ENCODE results near the gene BMAL1.
"Not testable (repeated sequence)": the region's sequence is repeated elsewhere in the genome, so short reads cannot be mapped to it uniquely, and the experiment has no call there.

The BMAL1 gene

DNA sequence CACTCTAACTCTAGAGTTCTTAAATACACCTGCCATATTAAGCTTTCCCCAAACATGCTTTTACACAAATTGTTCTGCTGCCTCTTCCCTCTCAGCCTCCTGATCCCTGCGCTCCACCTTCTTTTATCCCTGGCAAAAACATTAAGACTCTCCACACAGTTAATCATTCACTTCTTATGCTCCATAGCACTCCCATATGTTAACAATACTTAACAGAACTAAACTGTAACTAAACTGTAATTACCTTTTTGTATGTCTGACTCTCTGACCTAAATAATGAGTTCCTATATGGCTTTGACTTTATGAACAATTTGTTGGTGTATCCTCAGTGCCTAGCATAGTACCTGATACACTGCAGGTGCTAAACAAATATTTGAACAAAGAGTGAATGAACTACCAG is 113.6 kb downstream of the BMAL1 start:
- no peak for DNase-seq

DNA sequence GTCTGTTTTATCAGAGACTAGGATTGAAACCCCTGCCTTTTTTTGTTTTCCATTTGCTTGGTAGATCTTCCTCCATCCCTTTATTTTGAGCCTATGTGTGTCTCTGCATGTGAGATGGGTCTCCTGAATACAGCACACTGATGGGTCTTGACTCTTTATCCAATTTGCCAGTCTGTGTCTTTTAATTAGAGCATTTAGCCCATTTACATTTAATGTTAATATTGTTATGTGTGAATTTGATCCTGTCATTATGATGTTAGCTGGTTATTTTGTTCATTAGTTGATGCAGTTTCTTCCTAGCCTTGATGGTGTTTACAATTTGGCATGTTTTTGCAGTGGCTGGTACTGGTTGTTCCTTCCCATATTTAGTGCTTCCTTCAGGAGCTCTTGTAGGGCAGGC is 120.7 kb downstream of the BMAL1 start:
- not testable (repeated sequence) for DNase-seq

DNA sequence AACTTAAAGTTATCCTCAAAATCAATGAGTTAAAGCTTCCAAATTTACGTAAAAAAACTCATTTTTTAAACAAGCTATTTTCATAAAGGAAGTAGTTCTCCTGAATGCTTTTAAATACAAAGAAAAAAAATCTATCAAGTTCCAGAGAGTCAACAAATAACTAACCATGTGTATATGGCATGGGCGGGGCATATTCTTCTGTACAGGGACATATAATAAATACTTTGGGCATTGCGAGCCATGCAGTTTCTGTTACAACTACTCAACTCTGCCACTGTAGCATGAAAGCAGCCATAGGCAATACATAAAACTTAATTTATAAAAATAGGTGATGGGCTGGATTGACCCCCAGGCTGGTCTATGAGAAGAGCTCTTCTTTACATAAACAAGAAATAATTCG is 127.6 kb downstream of the BMAL1 start:
- DNase-seq, result no peak

DNA sequence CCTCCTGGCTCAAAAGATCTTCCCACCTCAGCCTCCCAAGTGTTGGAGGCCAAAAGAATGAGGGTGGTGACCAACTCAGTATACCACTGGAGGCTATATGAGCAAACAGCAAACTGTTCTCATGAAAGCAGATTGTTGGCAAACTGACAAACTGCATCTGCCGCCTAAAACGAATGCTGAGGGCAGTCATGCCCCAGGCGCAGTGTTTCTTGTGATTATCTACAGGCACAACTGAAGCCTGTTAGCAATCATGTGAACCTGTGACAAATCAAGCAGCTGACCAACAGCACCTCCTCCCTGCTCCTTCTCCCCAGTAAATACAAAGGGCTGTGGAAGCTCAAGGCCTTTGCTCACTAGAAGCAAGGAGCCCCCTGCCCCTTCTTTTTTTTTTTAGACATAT is 137.6 kb downstream of the BMAL1 start:
- DNase-seq, result no peak

DNA sequence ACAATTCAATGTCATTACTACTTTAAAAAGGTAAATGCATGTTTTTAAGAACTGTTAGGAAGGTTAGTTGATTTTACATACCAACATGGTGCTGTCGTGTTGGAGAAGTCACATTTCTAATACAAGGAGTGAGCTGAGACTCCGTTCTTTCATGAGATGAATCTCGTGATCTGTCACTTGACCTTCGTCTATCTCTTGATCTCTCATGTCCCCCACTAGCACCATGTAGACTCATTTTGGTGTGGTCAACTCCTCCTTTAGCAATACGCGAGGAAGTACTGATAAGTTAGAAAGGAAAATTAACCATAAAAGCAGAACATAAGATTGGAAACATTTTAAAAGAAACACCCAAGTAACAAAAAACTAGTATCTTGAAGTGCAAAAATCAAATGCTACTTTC is 144.0 kb downstream of the BMAL1 start:
- no peak for DNase-seq

DNA sequence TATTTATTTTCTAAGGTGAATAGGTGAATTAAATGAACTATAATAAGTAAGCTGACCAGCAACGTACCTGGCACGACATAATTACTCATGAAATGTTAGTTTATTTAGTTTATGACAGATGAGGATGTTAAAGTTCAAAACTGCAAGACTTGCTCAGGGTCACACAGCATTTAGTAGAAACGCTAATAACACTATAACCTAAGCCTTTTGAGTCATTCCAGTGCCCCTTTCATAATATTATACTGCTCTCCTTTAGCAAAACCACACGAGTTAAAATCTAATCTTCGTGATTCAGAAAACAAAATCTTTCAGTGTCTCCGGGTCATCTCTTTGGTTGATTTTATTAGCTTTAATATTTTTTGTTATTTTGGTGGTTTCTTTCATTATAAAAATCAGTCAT is 145.8 kb downstream of the BMAL1 start:
- no peak for DNase-seq

DNA sequence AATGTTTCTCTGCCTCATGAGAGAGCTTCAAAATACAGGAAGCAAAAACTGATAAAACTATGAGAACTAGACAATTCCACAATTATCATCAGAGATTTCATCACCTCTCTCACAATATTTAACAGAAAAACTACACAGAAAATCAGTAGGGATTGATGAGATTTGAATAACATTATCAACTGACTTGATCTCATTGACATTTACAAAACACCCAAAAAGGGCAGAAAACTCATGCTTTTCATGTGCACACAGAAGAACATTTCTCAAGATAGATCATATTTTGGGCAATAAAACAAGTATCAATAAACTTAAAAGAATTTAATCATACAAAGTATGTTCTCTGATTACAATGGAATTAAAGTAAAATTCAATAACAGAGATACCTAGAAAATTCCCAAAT is 149.8 kb downstream of the BMAL1 start:
- no peak for DNase-seq

DNA sequence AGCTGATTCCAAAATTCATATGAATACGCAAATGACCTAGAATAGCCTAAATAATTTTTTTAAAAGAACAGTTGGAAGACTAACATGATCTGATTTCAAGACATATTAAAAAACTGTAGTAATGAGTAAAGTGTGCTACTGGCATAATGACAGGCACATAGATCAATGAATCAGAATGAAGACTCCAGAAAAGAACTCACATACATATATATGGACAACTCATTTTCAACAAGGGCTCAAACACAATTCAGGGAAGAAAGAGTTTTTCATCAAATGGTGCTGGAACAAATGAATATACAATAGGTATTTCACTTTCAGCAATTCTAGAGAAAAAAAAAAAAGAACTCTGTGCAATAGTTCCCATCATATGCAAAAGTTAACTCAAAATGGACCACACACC is 151.7 kb downstream of the BMAL1 start:
- DNase-seq, result no peak

DNA sequence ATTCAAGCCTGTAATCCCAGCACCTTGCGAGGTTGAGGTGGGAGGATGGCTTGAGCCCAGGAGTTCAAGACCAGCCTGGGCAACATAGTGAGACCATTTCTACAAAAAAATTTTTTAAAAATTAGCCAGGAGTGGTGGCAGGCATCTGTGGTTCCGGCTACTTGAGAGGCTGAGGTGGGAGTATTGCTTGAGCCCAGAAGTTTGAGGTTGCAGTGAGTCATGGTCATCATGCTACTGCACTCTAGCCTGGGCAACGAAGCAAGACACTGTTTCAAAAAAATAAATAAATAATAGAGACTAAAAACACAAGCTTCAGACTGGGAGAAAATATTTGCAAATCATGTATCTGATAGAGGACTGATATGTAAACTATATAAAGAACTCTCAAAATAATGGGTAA is 152.2 kb downstream of the BMAL1 start:
- no peak for DNase-seq

DNA sequence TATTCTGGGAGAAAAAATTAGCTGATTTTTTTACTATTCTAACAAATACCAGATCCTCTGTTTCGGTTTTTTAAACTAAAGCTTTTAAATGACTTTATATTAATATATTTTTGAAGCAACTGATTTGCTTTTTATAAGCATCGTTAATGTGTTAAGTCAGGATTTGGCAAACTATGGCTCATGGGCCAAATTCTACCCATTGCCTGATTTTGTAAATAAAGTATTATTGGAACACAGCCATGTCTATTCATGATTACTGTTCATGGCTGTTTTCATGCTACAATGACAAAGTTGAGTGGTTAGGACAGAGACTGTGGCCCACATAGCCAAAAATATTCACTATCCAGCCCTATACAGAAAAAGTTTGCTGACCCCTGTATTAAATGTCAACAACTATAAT is 155.8 kb downstream of the BMAL1 start:
- no peak for DNase-seq

DNA sequence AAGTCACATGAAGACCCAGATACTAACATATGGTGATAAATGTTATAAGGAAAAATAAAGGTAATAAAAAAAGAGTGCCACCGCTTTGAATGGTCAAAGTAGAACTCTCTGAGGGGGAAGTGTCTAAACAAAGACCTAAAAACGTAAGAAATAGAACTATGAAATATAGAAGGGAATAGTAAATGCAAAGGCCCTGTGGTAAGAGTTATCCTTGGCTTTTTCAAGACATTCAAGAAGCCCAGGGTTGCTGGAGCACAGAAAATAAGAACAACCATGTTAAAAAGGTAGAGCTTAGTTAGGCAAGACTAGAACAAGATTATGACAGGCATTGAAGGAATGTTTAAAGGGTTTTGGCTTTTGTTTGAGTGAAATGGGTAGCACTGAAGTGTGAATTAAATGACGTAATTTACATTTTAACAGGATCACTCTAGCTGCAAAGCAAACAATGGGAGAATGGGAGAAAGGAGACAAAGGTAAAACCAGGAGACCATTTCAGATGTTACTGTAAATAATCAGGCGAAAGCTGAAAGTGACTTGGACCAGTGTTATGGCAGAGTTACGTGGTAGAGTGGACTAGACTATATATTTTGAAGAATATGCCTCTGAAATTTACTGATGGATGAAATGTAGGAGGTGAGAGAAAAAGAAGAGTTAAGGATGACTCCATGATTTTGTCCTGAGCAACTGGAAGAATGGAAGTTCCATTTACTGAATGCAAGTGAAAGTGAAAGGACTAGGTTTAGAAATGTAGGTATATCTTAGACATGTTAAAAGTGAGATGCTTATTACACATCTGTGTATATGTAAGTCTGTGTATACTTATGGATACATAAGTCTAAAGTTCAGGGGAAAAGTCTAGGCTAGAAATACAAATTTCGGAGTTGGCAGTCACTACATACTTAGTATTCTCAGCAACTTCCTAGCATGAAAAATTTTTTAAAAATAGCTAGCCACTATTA is 156.9 kb downstream of the BMAL1 start:
- DNase-seq, result no peak

DNA sequence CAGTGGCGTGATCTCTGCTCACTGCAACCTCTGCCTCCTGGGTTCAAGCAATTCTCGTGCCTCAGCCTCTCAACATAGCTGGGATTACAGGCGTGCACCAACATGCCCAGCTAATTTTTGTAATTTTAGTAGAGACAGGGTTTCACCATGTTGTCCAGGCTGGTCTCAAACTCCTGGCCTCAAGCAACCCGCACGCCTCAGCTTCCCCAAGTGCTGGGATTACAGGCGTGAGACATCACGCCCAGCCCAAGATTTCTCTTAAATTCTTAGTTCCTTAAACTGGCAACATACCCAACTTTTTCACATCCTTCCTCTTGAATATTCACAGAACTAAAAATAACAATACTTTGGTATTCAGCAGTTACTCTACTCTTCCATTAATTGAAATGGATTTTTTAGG is 159.2 kb downstream of the BMAL1 start:
- not testable (repeated sequence) for DNase-seq

All from activated CD4-positive, alpha-beta T cell treated with anti-CD3 and anti-CD28 coated beads, Interleukin-2, amount 50 U/mL, for 16 hours (primary cell).